Body of pancreas (tissue), 4 donors: ENCODE measurements around the gene KIAA0930. TPM values are rescaled to one million over a fixed set of nuclear protein-coding genes. Genes with fewer than 3 reads are reported as not detected.

Source experiments
- ATAC-seq: fragments of 150-250 bp; one replicate; pipeline ENCODE4 v1.9.1; 2016
- DNase-seq, 4 donors: peaks; one replicate each; pipeline ENCODE4 v3.0.0-alpha.2; 2019
- H3K27ac ChIP-seq, 4 donors: fragments of 200-600 bp; sonication (generic); 1 replicate in 3 of 4; 2 replicates in 1 of 4; pipeline versions ENCODE4 v1.5.1 to v1.6.1; 2016 to 2019; ENCODE audit warnings: mild to moderate bottlenecking in 1 of 4, mixed read lengths in 1 of 4, moderate library complexity in 1 of 4
- H3K27me3 ChIP-seq, 2 donors: fragments of 200-600 bp; sonication (generic); one replicate each; pipeline ENCODE4 v1.6.0; 2016; ENCODE audit warnings: mild to moderate bottlenecking in 1 of 2
- H3K36me3 ChIP-seq, 2 donors: fragments of 200-600 bp; sonication (generic); replicated peaks in 1 of 2; 2 replicates each; pipeline ENCODE4 v1.5.1; 2016; ENCODE audit warnings: low read depth in 2 of 2; ENCODE audit not compliant: insufficient read depth in 1 of 2
- H3K4me1 ChIP-seq: fragments of 200-600 bp; sonication (generic); one replicate; pipeline ENCODE4 v1.6.0; 2016
- H3K4me3 ChIP-seq, 2 donors: fragments of 200-600 bp; sonication (generic); 1 replicate in 1 of 2; 2 replicates in 1 of 2; pipeline ENCODE4 v1.5.1; 2016 to 2019
- H3K9me3 ChIP-seq, 3 donors: fragments of 200-600 bp; sonication (generic); 1 replicate in 2 of 3; 2 replicates in 1 of 3; pipeline ENCODE4 v1.5.1; 2016
- CTCF ChIP-seq, 7 experiments: fragments of 450-650 bp in 4 of 7; fragments of 200-600 bp in 3 of 7; sonication (generic) in 3 of 7; IDR thresholded peaks; one replicate each; pipeline ENCODE4 v1.5.1; 2016 to 2019; ENCODE audit warnings: antibody characterized with exemption in 7 of 7
- POLR2A ChIP-seq, 3 donors: fragments of 450-650 bp; IDR thresholded peaks; one replicate each; pipeline ENCODE4 v1.6.1; 2016; ENCODE audit warnings: antibody characterized with exemption in 3 of 3, mild to moderate bottlenecking in 2 of 3
- WGBS, 2 donors: methylation state at CpG; one replicate each; pipeline ENCODE4 v1.1.5; 2017; 5-methylcytosine and 5-hydroxymethylcytosine counted together
- intact Hi-C: fragments of 100-400 bp; cut with DNase I; formaldehyde crosslinking; loops from one replicate; pipeline ENCODE4 v1.15.1; 2023
- total RNA-seq, 2 donors: library from RNA; depleted of rRNA; stranded (reverse); fragments of >200 nt; gene quantifications; one replicate each; pipeline ENCODE4 v1.1.0, GENCODE V29; 2016

Gene KIAA0930
- total RNA-seq, 2 donors from 2014 or later, result 14.2 to 17.9 TPM

- no peak overlapping the region for H3K4me3 ChIP-seq
- no peaks in the 10 kb centered on the region for H3K36me3 ChIP-seq
- no peaks in the 10 kb centered on the region for H3K27me3 ChIP-seq
- peaks cover 15% of the 10 kb centered on the region for H3K4me1 ChIP-seq
- no peaks in the 10 kb centered on the region for H3K9me3 ChIP-seq
- DNase-seq, result no peak
- WGBS, 2 donors, result 78 to 86% methylated on average over 9 of the region's 9 CpGs
- no peak overlapping the region for H3K27ac ChIP-seq
- no peak for ATAC-seq
- TF ChIP-seq CTCF (IDR thresholded peaks at IDR 0.05) (no peak), POLR2A (IDR thresholded peaks at IDR 0.05) (no peak)
- intact Hi-C loops, result no loop called here
Observed at GRCh38 chr22:45218976-45219375, 21.7 kb downstream of the KIAA0930 start.

- no peaks in the 10 kb centered on the region for H3K36me3 ChIP-seq
- H3K27ac ChIP-seq, result no peak overlapping the region
- intact Hi-C loops, result no loop called here
- no peak overlapping the region for H3K4me3 ChIP-seq
- no peak for DNase-seq
- H3K27me3 ChIP-seq, result no peaks in the 10 kb centered on the region
- peaks cover 11% of the 10 kb centered on the region for H3K4me1 ChIP-seq
- TF ChIP-seq CTCF (IDR thresholded peaks at IDR 0.05) (no peak), POLR2A (IDR thresholded peaks at IDR 0.05) (no peak)
- 92 to 97% methylated on average over 11 to 14 of the region's 14 CpGs for WGBS, 2 donors
- no peak for ATAC-seq
- no peaks in the 10 kb centered on the region for H3K9me3 ChIP-seq
Observed at GRCh38 chr22:45217806-45218205, 22.9 kb downstream of the KIAA0930 start.

GRCh38 chr22:45217345-45217744, 23.3 kb downstream of the KIAA0930 start:
- 83 to 87% methylated on average over 6 of the region's 6 CpGs for WGBS, 2 donors
- no peak overlapping the region for H3K4me3 ChIP-seq
- H3K36me3 ChIP-seq, result no peaks in the 10 kb centered on the region
- H3K4me1 ChIP-seq, result peaks cover 11% of the 10 kb centered on the region
- H3K27ac ChIP-seq, result no peak overlapping the region
- no peak for DNase-seq
- intact Hi-C loops, result no loop called here
- TF ChIP-seq CTCF (IDR thresholded peaks at IDR 0.05), result no peak
- no peak for TF ChIP-seq POLR2A (IDR thresholded peaks at IDR 0.05)
- no peaks in the 10 kb centered on the region for H3K27me3 ChIP-seq
- ATAC-seq, result no peak
- H3K9me3 ChIP-seq, result no peaks in the 10 kb centered on the region

- H3K27ac ChIP-seq, result peak overlapping the region; percentile 42 to 65 (median 50)
- no peak for TF ChIP-seq CTCF (IDR thresholded peaks at IDR 0.05)
- no peak for TF ChIP-seq POLR2A (IDR thresholded peaks at IDR 0.05)
- no peaks in the 10 kb centered on the region for H3K27me3 ChIP-seq
- H3K4me3 ChIP-seq, result no peak overlapping the region
- DNase-seq, result peak; percentile 63 to 79 (median 78)
- H3K36me3 ChIP-seq, result no peaks in the 10 kb centered on the region
- WGBS, 2 donors, result 36 to 42% methylated on average over 13 to 22 of the region's 22 CpGs
- H3K4me1 ChIP-seq, result peaks cover 11% of the 10 kb centered on the region
- no peaks in the 10 kb centered on the region for H3K9me3 ChIP-seq
- intact Hi-C loops, result no loop called here
- ATAC-seq, result peak; percentile 79
Observed at GRCh38 chr22:45216133-45217003, 24.3 kb downstream of the KIAA0930 start.
